ENCODE data around the gene AJM1. TPM values are rescaled to one million over a fixed set of nuclear protein-coding genes. Genes with fewer than 3 reads are reported as not detected.
A peak's percentile ranks its signal among the peaks of the same experiment; 100 is the strongest.

The AJM1 gene
- polyA plus RNA-seq, 2 of the 4 experiments (the other 2 are of a cell fraction) = 0.76 to 3.0 TPM

DNA sequence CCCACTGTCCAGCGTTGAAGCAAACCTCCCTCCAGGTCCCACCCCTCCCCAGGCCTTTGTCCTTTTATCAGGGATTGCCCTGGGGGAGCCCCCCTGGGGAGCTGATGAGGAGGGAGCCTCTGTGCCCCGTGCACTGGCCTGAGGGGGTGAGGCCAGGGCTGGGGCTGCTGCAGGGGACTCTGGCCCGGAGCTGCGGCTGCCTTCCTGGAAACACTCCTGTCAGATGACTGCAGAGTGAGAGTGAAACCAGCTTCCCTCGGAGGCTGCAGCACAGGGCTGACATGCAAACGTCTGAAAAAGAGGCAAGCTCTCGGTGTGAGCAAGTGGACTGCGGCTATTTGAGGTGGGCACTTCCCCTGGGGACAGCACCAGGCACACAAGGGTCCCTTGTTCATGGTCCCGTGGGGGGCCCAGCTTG is 39.4 kb downstream of the AJM1 start:
- H3K27ac ChIP-seq = peak overlapping the region; percentile 97 to 98
- no peak for FAIRE-seq
- 15% methylated on average over 9 of the region's 9 CpGs for WGBS (ENCODE audit: missing lambda C conversion rate)
- ATAC-seq = peak; percentile 7 to 16; a peak in 4 of 6 replicates
- peak in 1 of 2 experiments; percentile 48 for DNase-seq (ENCODE audit: low read depth in 1 of 2, low spot score in 1 of 2)
- H3K9me3 ChIP-seq = no peaks in the 10 kb centered on the region
- peaks cover 43% of the 10 kb centered on the region for H3K4me1 ChIP-seq
- TF ChIP-seq, protein P1, sequence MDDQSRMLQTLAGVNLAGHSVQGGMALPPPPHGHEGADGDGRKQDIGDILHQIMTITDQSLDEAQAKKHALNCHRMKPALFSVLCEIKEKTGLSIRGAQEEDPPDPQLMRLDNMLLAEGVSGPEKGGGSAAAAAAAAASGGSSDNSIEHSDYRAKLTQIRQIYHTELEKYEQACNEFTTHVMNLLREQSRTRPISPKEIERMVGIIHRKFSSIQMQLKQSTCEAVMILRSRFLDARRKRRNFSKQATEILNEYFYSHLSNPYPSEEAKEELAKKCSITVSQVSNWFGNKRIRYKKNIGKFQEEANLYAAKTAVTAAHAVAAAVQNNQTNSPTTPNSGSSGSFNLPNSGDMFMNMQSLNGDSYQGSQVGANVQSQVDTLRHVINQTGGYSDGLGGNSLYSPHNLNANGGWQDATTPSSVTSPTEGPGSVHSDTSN (IDR thresholded peaks at IDR 0.05) = no peak
- TF ChIP-seq BHLHE40 (IDR thresholded peaks at IDR 0.05; ENCODE audit: low read depth, low read length) (no peak), TP53 (CRISPR knock-in tag; IDR thresholded peaks at IDR 0.05) (no peak), PHF8 (IDR thresholded peaks at IDR 0.05; ENCODE audit: borderline replicate concordance, low read depth) (no peak), NR3C1 (IDR thresholded peaks at IDR 0.05) (no peak), SREBF2 (IDR thresholded peaks at IDR 0.05) (no peak), ESRRA (IDR thresholded peaks at IDR 0.05; ENCODE audit: borderline replicate concordance, low read length) (no peak), POLR2AphosphoS2 (conservative IDR thresholded peaks at IDR 0.05; ENCODE audit: low read length) (no peak), HEYL (CRISPR knock-in tag; IDR thresholded peaks at IDR 0.05) (no peak), HOXB13 (CRISPR knock-in tag; IDR thresholded peaks at IDR 0.05; ENCODE audit: low read depth) (no peak), GATA3 (IDR thresholded peaks at IDR 0.05; ENCODE audit: borderline replicate concordance) (no peak), KDM1A (IDR thresholded peaks at IDR 0.05; ENCODE audit: low read depth) (no peak), RNF2 (IDR thresholded peaks at IDR 0.05; ENCODE audit: borderline replicate concordance, low read depth) (no peak), HDAC2 (IDR thresholded peaks at IDR 0.05) (no peak), FOSL2 (IDR thresholded peaks at IDR 0.05) (no peak), FOSL2 (CRISPR knock-in tag; IDR thresholded peaks at IDR 0.05) (no peak)
- TF ChIP-seq, protein P2, sequence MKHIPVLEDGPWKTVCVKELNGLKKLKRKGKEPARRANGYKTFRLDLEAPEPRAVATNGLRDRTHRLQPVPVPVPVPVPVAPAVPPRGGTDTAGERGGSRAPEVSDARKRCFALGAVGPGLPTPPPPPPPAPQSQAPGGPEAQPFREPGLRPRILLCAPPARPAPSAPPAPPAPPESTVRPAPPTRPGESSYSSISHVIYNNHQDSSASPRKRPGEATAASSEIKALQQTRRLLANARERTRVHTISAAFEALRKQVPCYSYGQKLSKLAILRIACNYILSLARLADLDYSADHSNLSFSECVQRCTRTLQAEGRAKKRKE (CRISPR knock-in tag; IDR thresholded peaks at IDR 0.05; ENCODE audit: low read depth) = no peak
- CTCF ChIA-PET = interaction anchor here (0.9 to 14.7 kb wide), 17 partner anchors 9 to 153 kb away, joined by 3 to 139 read pairs (median 7); partner anchors contain the start of gene AJM1
- H3K4me2 ChIP-seq = peak overlapping the region; percentile 77
- H3K4me3 ChIP-seq = no peak overlapping the region; the same call in 2 of the 3 replicates
- POLR2A ChIA-PET = interaction anchor here (1.0 to 6.8 kb wide), 7 partner anchors 9 to 34 kb away, joined by 3 to 108 read pairs (median 4); partner anchors contain the start of gene EDF1

DNA sequence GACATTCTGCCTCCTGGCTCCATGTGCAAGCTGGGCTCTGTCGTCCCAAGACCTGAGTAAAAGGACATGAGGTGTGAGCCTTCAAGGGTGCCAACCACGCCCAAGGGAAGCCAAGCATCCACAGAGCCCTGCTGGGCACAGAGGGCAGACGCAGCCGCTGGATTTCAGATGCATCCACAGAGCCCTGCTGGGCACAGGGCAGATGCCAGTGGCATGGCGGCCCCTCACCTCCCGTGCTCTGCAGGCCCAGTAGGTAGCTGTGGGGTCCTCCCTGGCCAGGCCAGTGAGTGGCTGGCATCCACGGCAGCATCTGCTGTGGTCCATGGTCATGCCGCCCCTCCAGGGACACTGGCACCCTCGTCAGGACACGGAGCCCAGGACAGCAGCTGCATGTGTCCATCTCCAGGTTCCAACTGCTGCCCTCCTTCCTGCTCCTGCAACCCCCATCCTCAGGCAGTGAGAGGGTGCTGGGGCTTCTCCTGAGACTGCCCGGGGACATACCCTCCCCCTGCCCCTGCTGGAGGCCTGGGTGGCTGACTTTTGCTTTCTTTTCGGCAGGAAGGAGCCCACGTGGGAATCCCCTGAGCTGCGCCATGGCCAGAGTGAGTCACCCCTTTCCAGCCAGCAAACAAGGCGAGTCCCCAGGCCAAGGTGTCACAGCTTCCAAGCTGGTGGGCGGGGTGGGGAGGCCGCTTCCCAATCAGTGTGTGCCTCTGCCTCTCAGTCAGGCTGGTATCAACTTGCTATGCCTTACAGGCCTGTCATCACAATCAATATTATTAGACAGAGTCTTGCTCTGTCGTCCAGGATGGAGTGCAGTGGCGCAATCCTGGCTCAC is 40.0 kb downstream of the AJM1 start:
- peak overlapping the region; percentile 97 to 98 for H3K27ac ChIP-seq
- CTCF ChIA-PET = interaction anchor here (1.0 to 14.7 kb wide), 14 partner anchors 9 to 153 kb away, joined by 3 to 139 read pairs (median 8); partner anchors contain the start of genes AJM1 and C8G
- TF ChIP-seq PHF8 (IDR thresholded peaks at IDR 0.05; ENCODE audit: borderline replicate concordance, low read depth) (no peak), CBX8 (IDR thresholded peaks at IDR 0.05) (no peak), RNF2 (IDR thresholded peaks at IDR 0.05; ENCODE audit: borderline replicate concordance, low read depth) (no peak), RAD21 (conservative IDR thresholded peaks at IDR 0.05 in 1 of 2, IDR thresholded peaks at IDR 0.05 in 1 of 2) (no peak), NR3C1 (IDR thresholded peaks at IDR 0.05) (no peak), HEYL (CRISPR knock-in tag; IDR thresholded peaks at IDR 0.05) (no peak), SREBF2 (IDR thresholded peaks at IDR 0.05) (no peak), FOSB (CRISPR knock-in tag; IDR thresholded peaks at IDR 0.05) (no peak), TFCP2L1 (CRISPR knock-in tag; IDR thresholded peaks at IDR 0.05) (no peak), CEBPB (IDR thresholded peaks at IDR 0.05) (peak in 1 of 2 experiments; percentile 79; a peak in 2 of 4 replicates), GATA3 (IDR thresholded peaks at IDR 0.05; ENCODE audit: borderline replicate concordance) (peak; percentile 65; the same call in 1 of the 2 replicates), RARB (CRISPR knock-in tag; IDR thresholded peaks at IDR 0.05) (no peak), JUN (IDR thresholded peaks at IDR 0.05) (peak in 1 of 2 experiments; percentile 85; a peak in 3 of 5 replicates), ZC3H11A (IDR thresholded peaks at IDR 0.05) (no peak; the same call in 1 of the 2 replicates), TP53 (CRISPR knock-in tag; IDR thresholded peaks at IDR 0.05) (no peak), HOXB5 (CRISPR knock-in tag; IDR thresholded peaks at IDR 0.05) (0 out of 2 replicates have a peak, but pooled peaks have one; percentile 28), NFE2L2 (conservative IDR thresholded peaks at IDR 0.05; ENCODE audit: low read length) (no peak)
- TF ChIP-seq, protein P3, sequence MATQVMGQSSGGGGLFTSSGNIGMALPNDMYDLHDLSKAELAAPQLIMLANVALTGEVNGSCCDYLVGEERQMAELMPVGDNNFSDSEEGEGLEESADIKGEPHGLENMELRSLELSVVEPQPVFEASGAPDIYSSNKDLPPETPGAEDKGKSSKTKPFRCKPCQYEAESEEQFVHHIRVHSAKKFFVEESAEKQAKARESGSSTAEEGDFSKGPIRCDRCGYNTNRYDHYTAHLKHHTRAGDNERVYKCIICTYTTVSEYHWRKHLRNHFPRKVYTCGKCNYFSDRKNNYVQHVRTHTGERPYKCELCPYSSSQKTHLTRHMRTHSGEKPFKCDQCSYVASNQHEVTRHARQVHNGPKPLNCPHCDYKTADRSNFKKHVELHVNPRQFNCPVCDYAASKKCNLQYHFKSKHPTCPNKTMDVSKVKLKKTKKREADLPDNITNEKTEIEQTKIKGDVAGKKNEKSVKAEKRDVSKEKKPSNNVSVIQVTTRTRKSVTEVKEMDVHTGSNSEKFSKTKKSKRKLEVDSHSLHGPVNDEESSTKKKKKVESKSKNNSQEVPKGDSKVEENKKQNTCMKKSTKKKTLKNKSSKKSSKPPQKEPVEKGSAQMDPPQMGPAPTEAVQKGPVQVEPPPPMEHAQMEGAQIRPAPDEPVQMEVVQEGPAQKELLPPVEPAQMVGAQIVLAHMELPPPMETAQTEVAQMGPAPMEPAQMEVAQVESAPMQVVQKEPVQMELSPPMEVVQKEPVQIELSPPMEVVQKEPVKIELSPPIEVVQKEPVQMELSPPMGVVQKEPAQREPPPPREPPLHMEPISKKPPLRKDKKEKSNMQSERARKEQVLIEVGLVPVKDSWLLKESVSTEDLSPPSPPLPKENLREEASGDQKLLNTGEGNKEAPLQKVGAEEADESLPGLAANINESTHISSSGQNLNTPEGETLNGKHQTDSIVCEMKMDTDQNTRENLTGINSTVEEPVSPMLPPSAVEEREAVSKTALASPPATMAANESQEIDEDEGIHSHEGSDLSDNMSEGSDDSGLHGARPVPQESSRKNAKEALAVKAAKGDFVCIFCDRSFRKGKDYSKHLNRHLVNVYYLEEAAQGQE (IDR thresholded peaks at IDR 0.05) = no peak
- TF ChIP-seq, protein P4, sequence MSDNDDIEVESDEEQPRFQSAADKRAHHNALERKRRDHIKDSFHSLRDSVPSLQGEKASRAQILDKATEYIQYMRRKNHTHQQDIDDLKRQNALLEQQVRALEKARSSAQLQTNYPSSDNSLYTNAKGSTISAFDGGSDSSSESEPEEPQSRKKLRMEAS (IDR thresholded peaks at IDR 0.05) = peak; percentile 96
- TF ChIP-seq, protein P1 (IDR thresholded peaks at IDR 0.05) = 0 out of 2 replicates have a peak, but pooled peaks have one; percentile 29

More for the DNA sequence above, 40.0 kb downstream of the AJM1 start:
- no peak for FAIRE-seq
- no peaks in the 10 kb centered on the region for H3K9me3 ChIP-seq
- peak overlapping the region; percentile 77 for H3K4me2 ChIP-seq
- DNase-seq (ENCODE audit: low read depth in 1 of 2, low spot score in 1 of 2) = peak; percentile 93 to 96
- ATAC-seq = peak; percentile 57 to 66
- no peak overlapping the region; the same call in 2 of the 3 replicates for H3K4me3 ChIP-seq
- 10% methylated on average over 14 of the region's 19 CpGs for WGBS (ENCODE audit: missing lambda C conversion rate)
- POLR2A ChIA-PET = interaction anchor here (0.9 to 6.8 kb wide), 8 partner anchors 10 to 34 kb away, joined by 3 to 108 read pairs (median 4); partner anchors contain the start of gene EDF1
- peaks cover 43% of the 10 kb centered on the region for H3K4me1 ChIP-seq
